Hepatocyte (in vitro differentiated cells): ENCODE results near the gene NTF4. TPM values are rescaled to one million over a fixed set of nuclear protein-coding genes. Genes with fewer than 3 reads are reported as not detected.

Experiments used
- DNase-seq: peaks from one replicate; pipeline ENCODE4 v3.0.0-alpha.2; 2016; ENCODE audit warnings: low spot score
- H2AFZ ChIP-seq: fragments of 200-600 bp; sonication (generic); 2 replicates; pipeline ENCODE4 v1.6.0; 2016; ENCODE audit warnings: antibody characterized with exemption, mild to moderate bottlenecking
- H3K27ac ChIP-seq: fragments of 200-600 bp; sonication (generic); 2 replicates; pipeline ENCODE4 v1.5.1; 2016; ENCODE audit warnings: mild to moderate bottlenecking
- H3K27me3 ChIP-seq: fragments of 200-600 bp; sonication (generic); 2 replicates; pipeline ENCODE4 v1.6.1; 2016
- H3K36me3 ChIP-seq: fragments of 200-600 bp; sonication (generic); replicated peaks from 2 replicates; pipeline ENCODE4 v1.5.1; 2016; ENCODE audit warnings: low read depth; ENCODE audit not compliant: insufficient read depth
- H3K4me1 ChIP-seq: fragments of 200-600 bp; sonication (generic); 2 replicates; pipeline ENCODE4 v1.5.1; 2016; ENCODE audit warnings: mild to moderate bottlenecking, moderate library complexity; ENCODE audit not compliant: insufficient read depth
- H3K4me2 ChIP-seq: fragments of 200-600 bp; sonication (generic); 2 replicates; pipeline ENCODE4 v1.6.0; 2016
- H3K4me3 ChIP-seq: fragments of 200-600 bp; sonication (generic); 2 replicates; pipeline ENCODE4 v1.5.1; 2016; ENCODE audit warnings: mild to moderate bottlenecking
- H3K79me2 ChIP-seq: fragments of 200-600 bp; sonication (generic); 2 replicates; pipeline ENCODE4 v1.6.0; 2017; ENCODE audit warnings: mild to moderate bottlenecking
- H3K9me2 ChIP-seq: fragments of 200-600 bp; sonication (generic); replicated peaks from 2 replicates; pipeline ENCODE4 v1.6.0; 2017; ENCODE audit warnings: mild to moderate bottlenecking; ENCODE audit not compliant: insufficient read depth
- H3K9me3 ChIP-seq: fragments of 200-600 bp; sonication (generic); 2 replicates; pipeline ENCODE4 v1.5.1; 2016; ENCODE audit warnings: low read depth, mild to moderate bottlenecking
- H4K20me1 ChIP-seq: fragments of 200-600 bp; sonication (generic); 2 replicates; pipeline ENCODE4 v1.6.0; 2016; ENCODE audit warnings: mild to moderate bottlenecking; ENCODE audit not compliant: insufficient read depth, poor library complexity, severe bottlenecking
- CTCF ChIP-seq: fragments of 200-600 bp; sonication (generic); IDR thresholded peaks from 2 replicates; pipeline ENCODE4 v1.5.1; 2016; ENCODE audit warnings: antibody characterized with exemption, mild to moderate bottlenecking; ENCODE audit not compliant: poor library complexity
- EZH2 ChIP-seq: fragments of 200-600 bp; sonication (generic); IDR thresholded peaks from 2 replicates; pipeline ENCODE4 v1.6.1; 2016; ENCODE audit warnings: antibody characterized with exemption, mild to moderate bottlenecking, borderline replicate concordance
- EZH2phosphoT487 ChIP-seq: fragments of 200-600 bp; sonication (generic); IDR thresholded peaks from one replicate; pipeline ENCODE4 v1.6.1; 2018; ENCODE audit warnings: antibody characterized with exemption, mild to moderate bottlenecking, low read depth, moderate library complexity; ENCODE audit not compliant: unreplicated experiment, severe bottlenecking
- WGBS: methylation state at CpG from one replicate; pipeline ENCODE4 v1.1.6; 2016; ENCODE audit warnings: low lambda C conversion rate; ENCODE audit errors: missing lambda C conversion rate; 5-methylcytosine and 5-hydroxymethylcytosine counted together
- polyA plus RNA-seq: library from polyadenylated mRNA; unstranded; fragments of >200 nt; fragmentation: Nextera tagmentation; extraction: Ambion mirVana; gene quantifications from 2 replicates; pipeline ENCODE4 v1.2.1, GENCODE V29; 2016
- total RNA-seq: library from RNA; depleted of rRNA; stranded (reverse); fragments of >200 nt; gene quantifications from 2 replicates; pipeline ENCODE4 v1.2.3, GENCODE V29; 2014

The NTF4 gene
- total and polyA plus RNA-seq, 2 experiments from 2014 or later = 2.9 to 6.9 TPM

- no peak overlapping the region for H3K4me3 ChIP-seq
- H3K9me3 ChIP-seq = no peaks in the 10 kb centered on the region
- no peak for DNase-seq
- peaks cover 50% of the 10 kb centered on the region for H3K27me3 ChIP-seq
- TF ChIP-seq EZH2 (no peak), CTCF (no peak), EZH2phosphoT487 (no peak)
- WGBS = 93% methylated on average over 9 of the region's 9 CpGs
- H3K36me3 ChIP-seq = no peaks in the 10 kb centered on the region
- no peak overlapping the region for H3K4me2 ChIP-seq
- H3K4me1 ChIP-seq = peaks cover 7% of the 10 kb centered on the region
- H3K27ac ChIP-seq = no peak overlapping the region
- H3K9me2 ChIP-seq = no peaks in the 10 kb centered on the region
- H2AFZ ChIP-seq = no peak overlapping the region
- H3K79me2 ChIP-seq = no peaks in the 10 kb centered on the region
- no peaks in the 10 kb centered on the region for H4K20me1 ChIP-seq
Measured at GRCh38 chr19:49069026-49069425, 4.4 kb upstream of the NTF4 start.

GRCh38 chr19:49067554-49067953, 2.9 kb upstream of the NTF4 start:
- Histone ChIP-seq H3K9me2 (no peaks in the 10 kb centered on the region), H3K4me1 (peaks cover 7% of the 10 kb centered on the region), H3K27me3 (peaks cover 37% of the 10 kb centered on the region), H3K4me2 (no peak overlapping the region), H3K27ac (no peak overlapping the region), H3K36me3 (no peaks in the 10 kb centered on the region), H2AFZ (no peak overlapping the region), H4K20me1 (no peaks in the 10 kb centered on the region), H3K4me3 (no peak overlapping the region), H3K79me2 (no peaks in the 10 kb centered on the region), H3K9me3 (no peaks in the 10 kb centered on the region)
- no peak for DNase-seq
- 64% methylated on average over 3 of the region's 3 CpGs for WGBS
- TF ChIP-seq EZH2 = no peak
- no peak for TF ChIP-seq EZH2phosphoT487
- no peak for TF ChIP-seq CTCF

GRCh38 chr19:49065905-49066512, 1.4 kb upstream of the NTF4 start:
- H3K4me2 ChIP-seq = no peak overlapping the region
- H3K9me2 ChIP-seq = no peaks in the 10 kb centered on the region
- DNase-seq = no peak
- no peaks in the 10 kb centered on the region for H3K36me3 ChIP-seq
- H4K20me1 ChIP-seq = no peaks in the 10 kb centered on the region
- no peak overlapping the region for H3K4me3 ChIP-seq
- H3K79me2 ChIP-seq = no peaks in the 10 kb centered on the region
- WGBS = 62% methylated on average over 9 of the region's 13 CpGs
- H2AFZ ChIP-seq = no peak overlapping the region
- no peak overlapping the region for H3K27ac ChIP-seq
- TF ChIP-seq EZH2 = no peak
- no peak for TF ChIP-seq CTCF
- TF ChIP-seq EZH2phosphoT487 = no peak
- peaks cover 7% of the 10 kb centered on the region for H3K4me1 ChIP-seq
- no peaks in the 10 kb centered on the region for H3K9me3 ChIP-seq
- peaks cover 27% of the 10 kb centered on the region for H3K27me3 ChIP-seq
